ENCODE measurements around the gene NANP. TPM values are rescaled to one million over a fixed set of nuclear protein-coding genes. Genes with fewer than 3 reads are reported as not detected.

Gene NANP
- total and polyA plus RNA-seq, 2 of the 13 experiments (the other 11 are each of a cell fraction or from before 2014, with no cell fraction given), result 8.9 to 21.5 TPM

- Histone ChIP-seq H3K79me2 (ENCODE audit: insufficient read depth, low read length) (no peaks in the 10 kb centered on the region), H3K9ac (ENCODE audit: insufficient read depth, low read depth, low read length) (no peak overlapping the region), H3K27ac (ENCODE audit: extremely low read length, insufficient read depth, low read length) (peak overlapping the region; percentile 0), H3K4me1 (ENCODE audit: insufficient read depth, low read length) (peaks cover 26% of the 10 kb centered on the region), H3K9me3 (ENCODE audit: low read length) (no peaks in the 10 kb centered on the region), H3K4me3 (replicated peaks in 1 of 3; ENCODE audit: insufficient read depth in 1 of 3, low read depth in 2 of 3, low read length in 3 of 3) (no peak overlapping the region), H3K27me3 (ENCODE audit: control insufficient read depth in 1 of 2, insufficient read depth in 2 of 2, low read length in 2 of 2) (no peaks in the 10 kb centered on the region), H2AFZ (ENCODE audit: low read length) (no peak overlapping the region), H3K4me2 (ENCODE audit: low read depth, low read length) (0 out of 2 replicates have a peak overlapping the region, but pooled peaks have one; percentile 0), H3K36me3 (replicated peaks in 1 of 2; ENCODE audit: control insufficient read depth in 1 of 2, insufficient read depth in 2 of 2, low read length in 2 of 2) (peaks cover 2 to 7% of the 10 kb centered on the region in 2 experiments; a peak in 3 of 5 replicates), H4K20me1 (ENCODE audit: insufficient read depth, low read length) (no peaks in the 10 kb centered on the region)
- CTCF ChIA-PET (ENCODE audit: low intra/inter-chr PET ratio, low total read pairs), result interaction anchor here (0.8 kb wide), 1 partner anchor 200 kb away, joined by 3 read pairs; no protein-coding TSS in a partner anchor
- FAIRE-seq (peak; percentile 67), DNase-seq (ENCODE audit: low spot score) (peak; percentile 61), ATAC-seq (peak; percentile 91)
- in situ Hi-C loops (cut with HindIII; ENCODE audit: extremely low pct_ligation_motif_present, low pct_unique_long_range_greater_than_20kb), result loop anchor here (10.0 to 25.0 kb wide), 3 partner anchors 55 to 358 kb away; partner anchors contain the start of gene NINL
- intact Hi-C loops (cut with micrococcal nuclease; ENCODE audit: unreplicated experiment), result loop anchor here (10.0 kb wide), 1 partner anchor 145 kb away; no protein-coding TSS in a partner anchor
- POLR2A ChIA-PET, result no interaction called here
- BruUV-seq (replicated peaks), result no TSS peak
- 49% methylated on average over 7 of the region's 7 CpGs for WGBS (ENCODE audit: low lambda C conversion rate)
- peak in 1 of 2 experiments; percentile 9; a peak in 1 of 4 replicates for TF ChIP-seq EP300 (IDR thresholded peaks at IDR 0.05; ENCODE audit: low read depth in 2 of 2, low read length in 2 of 2)
- no peak for TF ChIP-seq EP300 (CRISPR knock-in tag; IDR thresholded peaks at IDR 0.05; ENCODE audit: borderline replicate concordance)
- 0 out of 2 replicates have a peak, but pooled peaks have one; percentile 29 for TF ChIP-seq HDAC2 (CRISPR knock-in tag; IDR thresholded peaks at IDR 0.05)
- TF ChIP-seq SMARCE1 (IDR thresholded peaks at IDR 0.05; ENCODE audit: borderline replicate concordance), result no peak
- peak; percentile 58 for TF ChIP-seq STAG1 (CRISPR knock-in tag; IDR thresholded peaks at IDR 0.05)
- no peak for TF ChIP-seq ZNF414 (CRISPR knock-in tag; IDR thresholded peaks at IDR 0.05)
- 0 out of 2 replicates have a peak, but pooled peaks have one; percentile 44 for TF ChIP-seq ZBTB46 (CRISPR knock-in tag; IDR thresholded peaks at IDR 0.05; ENCODE audit: borderline replicate concordance)
- no peak for TF ChIP-seq NR2F6 (IDR thresholded peaks at IDR 0.05)
- peak; percentile 15; the same call in 1 of the 2 replicates for TF ChIP-seq NR2F6 (CRISPR knock-in tag; IDR thresholded peaks at IDR 0.05)
- peak; percentile 75 for TF ChIP-seq CCAR2 (optimal IDR thresholded peaks at IDR 0.05; ENCODE audit: low read depth, low read length)
- TF ChIP-seq ZNF501 (CRISPR knock-in tag; IDR thresholded peaks at IDR 0.05), result peak; percentile 66; the same call in 1 of the 2 replicates
- TF ChIP-seq ZBTB3 (CRISPR knock-in tag; IDR thresholded peaks at IDR 0.05; ENCODE audit: borderline replicate concordance, low read depth), result no peak
- no peak for TF ChIP-seq MATR3 (CRISPR knock-in tag; IDR thresholded peaks at IDR 0.05)
- peak; percentile 23; the same call in 1 of the 2 replicates for TF ChIP-seq FOXA3 (CRISPR knock-in tag; IDR thresholded peaks at IDR 0.05)
- TF ChIP-seq BCL3 (CRISPR knock-in tag; IDR thresholded peaks at IDR 0.05), result no peak
- TF ChIP-seq, protein P1, sequence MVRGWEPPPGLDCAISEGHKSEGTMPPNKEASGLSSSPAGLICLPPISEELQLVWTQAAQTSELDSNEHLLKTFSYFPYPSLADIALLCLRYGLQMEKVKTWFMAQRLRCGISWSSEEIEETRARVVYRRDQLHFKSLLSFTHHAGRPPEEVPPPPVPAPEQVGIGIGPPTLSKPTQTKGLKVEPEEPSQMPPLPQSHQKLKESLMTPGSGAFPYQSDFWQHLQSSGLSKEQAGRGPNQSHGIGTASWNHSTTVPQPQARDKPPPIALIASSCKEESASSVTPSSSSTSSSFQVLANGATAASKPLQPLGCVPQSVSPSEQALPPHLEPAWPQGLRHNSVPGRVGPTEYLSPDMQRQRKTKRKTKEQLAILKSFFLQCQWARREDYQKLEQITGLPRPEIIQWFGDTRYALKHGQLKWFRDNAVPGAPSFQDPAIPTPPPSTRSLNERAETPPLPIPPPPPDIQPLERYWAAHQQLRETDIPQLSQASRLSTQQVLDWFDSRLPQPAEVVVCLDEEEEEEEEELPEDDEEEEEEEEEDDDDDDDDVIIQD (CRISPR knock-in tag; IDR thresholded peaks at IDR 0.05; ENCODE audit: low read depth), result no peak
- TF ChIP-seq SAP130 (CRISPR knock-in tag; IDR thresholded peaks at IDR 0.05; ENCODE audit: low read depth), result peak; percentile 21; the same call in 1 of the 2 replicates
- TF ChIP-seq MAFK (conservative IDR thresholded peaks at IDR 0.05 in 1 of 2, IDR thresholded peaks at IDR 0.05 in 1 of 2; ENCODE audit: low read length in 2 of 2), result peak; percentile 39 to 49
Observed at GRCh38 chr20:25669826-25670422, 46.1 kb upstream of the NANP start.

All from HepG2 (cell line).